Measurements from ENCODE around the gene TES. TPM values are rescaled to one million over a fixed set of nuclear protein-coding genes. Genes with fewer than 3 reads are reported as not detected.

The TES gene
- polyA plus RNA-seq, 1 experiment, result 93.2 TPM

DNA sequence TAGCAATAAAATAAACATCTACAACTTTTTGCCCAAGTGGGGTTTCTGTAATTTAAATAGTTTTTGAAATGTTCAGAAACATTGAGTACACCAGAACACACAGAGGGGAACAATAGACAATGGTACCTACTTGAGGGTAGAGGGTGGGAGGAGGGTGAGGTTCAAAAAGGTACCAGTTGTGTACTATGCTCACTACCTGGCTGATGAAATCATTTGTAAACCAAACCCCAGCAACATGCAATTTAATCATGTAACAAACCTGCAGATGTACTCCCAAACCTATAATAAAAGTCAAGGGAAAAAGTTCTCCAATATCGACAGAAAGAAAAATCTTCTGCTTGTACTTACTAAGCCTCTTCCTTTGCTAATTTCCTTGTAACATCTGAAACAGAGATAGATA, 4.2 kb upstream of the TES start:
- TF ChIP-seq, protein P1, sequence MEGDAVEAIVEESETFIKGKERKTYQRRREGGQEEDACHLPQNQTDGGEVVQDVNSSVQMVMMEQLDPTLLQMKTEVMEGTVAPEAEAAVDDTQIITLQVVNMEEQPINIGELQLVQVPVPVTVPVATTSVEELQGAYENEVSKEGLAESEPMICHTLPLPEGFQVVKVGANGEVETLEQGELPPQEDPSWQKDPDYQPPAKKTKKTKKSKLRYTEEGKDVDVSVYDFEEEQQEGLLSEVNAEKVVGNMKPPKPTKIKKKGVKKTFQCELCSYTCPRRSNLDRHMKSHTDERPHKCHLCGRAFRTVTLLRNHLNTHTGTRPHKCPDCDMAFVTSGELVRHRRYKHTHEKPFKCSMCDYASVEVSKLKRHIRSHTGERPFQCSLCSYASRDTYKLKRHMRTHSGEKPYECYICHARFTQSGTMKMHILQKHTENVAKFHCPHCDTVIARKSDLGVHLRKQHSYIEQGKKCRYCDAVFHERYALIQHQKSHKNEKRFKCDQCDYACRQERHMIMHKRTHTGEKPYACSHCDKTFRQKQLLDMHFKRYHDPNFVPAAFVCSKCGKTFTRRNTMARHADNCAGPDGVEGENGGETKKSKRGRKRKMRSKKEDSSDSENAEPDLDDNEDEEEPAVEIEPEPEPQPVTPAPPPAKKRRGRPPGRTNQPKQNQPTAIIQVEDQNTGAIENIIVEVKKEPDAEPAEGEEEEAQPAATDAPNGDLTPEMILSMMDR (IDR thresholded peaks at IDR 0.05; ENCODE audit: insufficient read depth, low read depth, low read length), result no peak
- POLR2A ChIA-PET, result no interaction called here
- Histone ChIP-seq H3K36me3 (ENCODE audit: control insufficient read depth, insufficient read depth, low read length) (no peaks in the 10 kb centered on the region), H3K4me3 (ENCODE audit: low read depth, low read length) (no peak overlapping the region), H3K27me3 (ENCODE audit: control insufficient read depth, insufficient read depth, low read length) (no peaks in the 10 kb centered on the region; the same call in 1 of the 2 replicates)
- CTCF ChIA-PET, result interaction anchor here (1.0 to 1.1 kb wide), 2 partner anchors 11 to 18 kb away, joined by 3 to 4 read pairs; no protein-coding TSS in a partner anchor
- no peak for DNase-seq (ENCODE audit: low read depth)

DNA sequence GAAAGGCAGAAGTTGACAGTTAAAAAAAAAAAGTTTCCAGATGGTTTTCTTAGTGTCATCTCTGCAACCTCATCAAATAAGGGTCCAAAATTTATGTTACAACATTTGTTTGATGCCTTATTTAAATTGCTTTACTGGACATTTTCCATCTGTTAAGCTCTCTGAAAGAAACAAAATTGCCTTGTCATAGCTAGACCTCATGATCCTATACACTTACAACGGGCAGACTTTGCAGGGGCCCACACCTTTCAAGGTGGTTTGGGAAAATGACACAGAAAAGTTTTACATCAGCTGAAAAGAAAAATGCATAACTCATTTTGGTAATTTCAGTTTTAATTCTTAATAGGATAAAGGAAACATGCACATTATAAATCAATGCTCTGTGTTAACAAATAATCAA, 1.4 kb upstream of the TES start:
- Histone ChIP-seq H3K27me3 (ENCODE audit: control insufficient read depth, insufficient read depth, low read length) (no peaks in the 10 kb centered on the region; the same call in 1 of the 2 replicates), H3K36me3 (ENCODE audit: control insufficient read depth, insufficient read depth, low read length) (no peaks in the 10 kb centered on the region), H3K4me3 (ENCODE audit: low read depth, low read length) (no peak overlapping the region)
- ChIA-PET POLR2A (no interaction called here), CTCF (interaction anchor here (0.7 to 1.3 kb wide), 5 partner anchors 9 to 72 kb away, joined by 3 to 5 read pairs (median 4); no protein-coding TSS in a partner anchor)
- DNase-seq (ENCODE audit: low read depth), result no peak
- TF ChIP-seq, protein P1 (IDR thresholded peaks at IDR 0.05; ENCODE audit: insufficient read depth, low read depth, low read length), result no peak

DNA sequence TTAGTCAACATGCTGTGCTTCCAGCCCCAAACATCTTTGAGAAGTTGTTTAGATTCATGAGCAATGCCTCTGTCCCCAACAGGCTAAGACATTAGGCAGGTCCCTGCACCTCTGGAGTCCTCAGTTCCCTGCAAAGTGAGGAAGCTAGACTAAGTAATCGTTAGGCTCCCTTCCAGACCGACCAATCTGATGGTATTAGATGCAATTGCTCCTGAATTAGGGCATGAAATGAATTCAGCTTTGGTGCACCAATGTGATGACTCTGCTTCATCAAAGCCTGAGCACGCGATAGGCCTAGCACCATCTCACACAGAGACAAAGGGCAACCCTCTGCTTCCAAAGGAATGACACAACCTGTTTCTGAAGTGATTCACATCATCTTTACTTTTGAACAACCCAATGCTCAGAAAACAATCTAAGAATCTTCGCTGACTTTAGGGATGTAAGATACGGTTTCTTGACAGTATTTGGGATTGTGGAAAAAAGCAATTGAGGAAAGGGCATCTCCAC, 723 bp upstream of the TES start:
- ChIA-PET POLR2A (no interaction called here), CTCF (interaction anchor here (0.7 to 1.8 kb wide), 5 partner anchors 11 to 918 kb away, joined by 3 to 7 read pairs (median 4); no protein-coding TSS in a partner anchor)
- Histone ChIP-seq H3K27me3 (ENCODE audit: control insufficient read depth, insufficient read depth, low read length) (no peaks in the 10 kb centered on the region; the same call in 1 of the 2 replicates), H3K4me3 (ENCODE audit: low read depth, low read length) (no peak overlapping the region), H3K36me3 (ENCODE audit: control insufficient read depth, insufficient read depth, low read length) (no peaks in the 10 kb centered on the region)
- no peak for DNase-seq (ENCODE audit: low read depth)
- TF ChIP-seq, protein P1 (IDR thresholded peaks at IDR 0.05; ENCODE audit: insufficient read depth, low read depth, low read length), result no peak

DNA sequence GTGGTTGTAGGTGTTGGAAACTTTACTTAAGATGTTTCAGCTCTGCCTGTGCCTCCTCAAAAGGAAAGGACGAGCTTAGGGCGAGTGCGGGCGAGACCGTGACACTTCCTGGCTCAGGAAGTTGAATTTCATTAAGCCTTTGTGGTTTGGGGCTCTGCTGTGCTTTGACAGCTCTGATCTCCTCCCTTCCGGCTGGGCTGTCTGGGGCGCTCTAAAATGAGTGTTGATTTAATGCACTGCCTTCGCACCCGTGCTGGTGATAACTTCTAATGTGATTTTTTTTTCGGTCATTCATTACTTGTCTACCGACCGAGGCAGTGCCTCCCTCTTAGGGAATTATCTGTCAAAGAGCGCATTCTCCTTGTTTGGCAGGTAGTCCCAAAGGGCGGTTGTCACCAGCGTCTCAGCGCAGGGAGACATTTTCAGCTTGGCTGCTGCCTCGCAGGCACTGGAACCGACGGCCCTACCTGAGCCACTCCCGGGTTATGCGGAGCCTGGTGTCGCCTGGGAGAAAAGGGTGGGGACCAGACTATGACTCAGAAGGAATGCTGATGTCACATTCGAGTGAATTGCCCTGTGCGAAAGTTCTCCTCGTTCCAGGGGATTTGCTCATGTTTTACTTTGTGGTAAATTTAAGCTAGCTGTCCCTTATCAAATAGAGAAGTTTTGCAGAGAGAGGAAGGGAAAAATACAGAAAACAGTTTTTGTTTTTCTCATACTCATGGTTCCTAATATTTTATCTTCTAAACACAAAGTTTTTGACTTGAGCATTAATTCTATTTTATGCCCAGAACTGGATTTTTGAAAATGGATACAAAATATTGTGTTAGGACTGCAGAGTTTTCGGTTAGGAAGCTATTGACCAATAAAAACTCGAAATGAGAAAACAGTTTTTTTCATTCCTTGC, 920 bp downstream of the TES start:
- ChIA-PET POLR2A (interaction anchor here (1.0 kb wide), 1 partner anchor 31 kb away, joined by 3 read pairs; no protein-coding TSS in a partner anchor), CTCF (interaction anchor here (0.8 to 2.0 kb wide), 6 partner anchors 10 to 34 kb away, joined by 3 to 7 read pairs (median 4); no protein-coding TSS in a partner anchor)
- DNase-seq (ENCODE audit: low read depth), result peak; percentile 76
- H3K4me3 ChIP-seq (ENCODE audit: low read depth, low read length), result peak overlapping the region; percentile 66
- H3K36me3 ChIP-seq (ENCODE audit: control insufficient read depth, insufficient read depth, low read length), result no peaks in the 10 kb centered on the region
- TF ChIP-seq, protein P1 (IDR thresholded peaks at IDR 0.05; ENCODE audit: insufficient read depth, low read depth, low read length), result no peak
- no peaks in the 10 kb centered on the region; the same call in 1 of the 2 replicates for H3K27me3 ChIP-seq (ENCODE audit: control insufficient read depth, insufficient read depth, low read length)
